Activated CD4-positive, alpha-beta T cell treated with anti-CD3 and anti-CD28 coated beads for 1 hour (primary cell): ENCODE data around the gene NDC80.
"Not testable (repeated sequence)": the region's sequence is repeated elsewhere in the genome, so short reads cannot be mapped to it uniquely, and the experiment has no call there.

Experiments used
- DNase-seq: peaks from one replicate; pipeline ENCODE4 v3.0.0-alpha.2; 2020

The NDC80 gene

GRCh38 chr18:2571200-2572170 is at the start of gene NDC80, which contains the start of gene METTL4:
Gene NDC80 (plus strand): TSS chr18:2571557. CDS start chr18:2572986, 1,429 bp downstream.
Gene METTL4 (minus strand): TSS chr18:2571505. CDS start chr18:2567216, 4,289 bp downstream.
- peak; percentile 78 for DNase-seq

- no peak for DNase-seq
These were observed 49.2 kb upstream of the NDC80 start for GRCh38 chr18:2522112-2522511.

DNA sequence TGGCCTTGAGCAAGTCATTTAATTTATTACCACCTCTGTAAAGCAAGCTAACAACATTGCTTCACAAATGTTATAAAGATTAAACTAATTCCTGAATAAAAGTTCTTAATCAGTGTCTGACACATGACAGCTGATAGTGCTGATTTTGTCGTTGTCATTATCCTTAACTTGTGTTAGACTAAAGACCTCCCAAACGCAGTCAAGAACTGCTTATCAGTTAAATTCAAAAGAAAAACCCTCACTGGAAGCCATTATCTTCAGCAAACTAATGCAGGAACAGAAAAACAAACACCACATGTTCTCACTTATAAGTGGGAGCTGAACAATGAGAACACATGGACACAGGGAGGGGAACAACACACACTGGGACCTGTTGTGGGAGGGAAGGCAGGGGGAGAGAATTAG is 46.6 kb upstream of the NDC80 start:
- not testable (repeated sequence) for DNase-seq

GRCh38 chr18:2526329-2526728 is 45.0 kb upstream of the NDC80 start:
- no peak for DNase-seq

DNA sequence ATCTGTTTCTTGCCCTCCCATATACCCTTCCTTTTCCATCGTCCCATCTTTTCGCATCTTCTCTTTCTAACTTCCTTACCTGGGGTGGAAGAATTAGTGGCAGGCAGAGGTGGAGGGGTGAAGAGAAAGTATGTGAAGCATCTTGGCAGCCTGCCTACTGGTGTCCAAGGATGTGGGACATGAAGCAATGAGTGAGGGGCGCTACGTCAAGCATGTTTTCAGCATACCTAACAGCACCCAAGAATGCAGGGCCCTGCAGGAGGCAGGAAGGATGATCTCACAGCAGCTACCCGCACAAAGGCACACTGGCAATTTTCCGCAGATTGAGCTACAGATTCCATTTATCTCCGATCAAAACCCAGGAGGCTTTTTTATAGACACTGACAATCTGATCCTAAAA is 42.2 kb upstream of the NDC80 start:
- DNase-seq = no peak

DNA sequence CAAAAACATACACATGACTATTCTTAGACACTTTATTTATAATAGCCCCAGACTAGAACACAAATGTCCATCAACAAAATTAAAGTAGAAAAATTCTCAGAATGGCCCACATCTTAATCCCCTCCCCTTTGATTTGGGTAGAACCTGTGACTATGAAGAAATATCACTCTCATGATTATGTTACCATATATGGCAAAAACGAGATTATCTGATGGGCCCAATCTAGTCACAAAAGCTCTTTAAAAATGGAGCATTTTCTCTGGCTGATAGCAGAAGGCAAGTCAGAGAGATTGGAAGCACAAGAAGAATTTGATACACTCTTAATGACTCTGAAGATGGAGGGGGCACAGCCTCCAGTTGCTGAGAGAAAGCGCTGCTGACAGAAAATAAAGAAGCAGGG is 39.6 kb upstream of the NDC80 start:
- DNase-seq = no peak

DNA sequence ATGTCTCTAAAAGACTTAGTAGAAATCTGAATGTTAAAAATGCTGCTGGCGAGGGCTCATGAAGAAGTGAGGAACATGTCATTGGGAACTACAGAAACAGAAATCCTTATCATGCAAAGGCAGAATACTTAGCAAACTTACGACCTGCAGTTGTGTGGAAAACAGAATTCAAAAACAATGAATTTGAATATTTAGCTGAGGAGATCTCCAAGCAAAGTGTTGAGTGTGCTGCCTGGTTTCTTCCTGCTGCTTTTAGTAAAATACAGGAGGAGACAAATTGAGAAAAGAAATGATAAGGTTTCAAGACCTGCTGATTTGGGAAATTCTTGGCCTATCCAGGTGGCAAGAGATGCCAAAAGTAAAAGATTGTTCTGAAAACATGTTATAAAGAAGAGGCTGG is 38.6 kb upstream of the NDC80 start:
- no peak for DNase-seq

DNA sequence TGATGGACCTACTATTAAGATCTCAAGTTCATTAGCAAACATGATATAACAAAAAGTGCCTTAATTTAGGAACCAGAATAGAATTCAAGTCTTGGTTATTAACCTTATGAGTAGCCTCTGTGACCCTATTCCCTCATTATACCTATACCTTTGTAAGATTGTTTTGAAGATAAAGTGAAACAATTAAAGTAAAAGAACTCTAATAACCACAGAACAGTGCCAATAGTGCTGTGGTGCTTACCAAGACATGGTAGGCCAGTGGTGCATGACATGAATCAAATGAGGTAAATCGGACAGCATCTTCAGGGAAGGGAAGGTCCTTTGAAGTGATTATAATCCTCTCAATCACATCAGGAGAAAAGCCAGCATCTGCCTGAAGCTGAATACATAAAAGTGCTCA is 36.5 kb upstream of the NDC80 start:
- DNase-seq = no peak

- no peak for DNase-seq
These were observed 35.9 kb upstream of the NDC80 start for GRCh38 chr18:2535419-2535910.

GRCh38 chr18:2536063-2536462 is 35.3 kb upstream of the NDC80 start:
- no peak for DNase-seq

- DNase-seq = no peak
These were observed 34.9 kb upstream of the NDC80 start for GRCh38 chr18:2536493-2536892.

GRCh38 chr18:2537296-2537695 is 34.1 kb upstream of the NDC80 start:
- no peak for DNase-seq

DNA sequence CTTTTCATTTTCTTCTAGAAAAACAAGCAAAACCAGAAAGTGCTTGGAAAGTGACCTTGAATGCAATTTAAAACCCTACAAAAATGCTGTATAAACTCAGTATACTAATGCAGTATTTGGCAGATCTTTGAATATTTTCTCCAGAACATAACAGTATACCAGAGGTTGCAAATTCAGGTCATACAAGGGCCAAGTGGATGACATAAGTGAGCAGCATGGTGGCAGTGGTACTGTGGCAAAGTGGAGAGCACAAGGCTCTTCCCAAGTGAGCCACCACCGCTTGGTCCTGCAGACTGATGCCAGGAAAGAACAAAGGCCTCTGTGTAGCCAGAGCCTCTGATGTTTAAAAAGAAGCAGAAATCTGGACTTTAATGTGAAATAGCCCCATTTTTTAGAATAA is 33.1 kb upstream of the NDC80 start:
- no peak for DNase-seq

DNA sequence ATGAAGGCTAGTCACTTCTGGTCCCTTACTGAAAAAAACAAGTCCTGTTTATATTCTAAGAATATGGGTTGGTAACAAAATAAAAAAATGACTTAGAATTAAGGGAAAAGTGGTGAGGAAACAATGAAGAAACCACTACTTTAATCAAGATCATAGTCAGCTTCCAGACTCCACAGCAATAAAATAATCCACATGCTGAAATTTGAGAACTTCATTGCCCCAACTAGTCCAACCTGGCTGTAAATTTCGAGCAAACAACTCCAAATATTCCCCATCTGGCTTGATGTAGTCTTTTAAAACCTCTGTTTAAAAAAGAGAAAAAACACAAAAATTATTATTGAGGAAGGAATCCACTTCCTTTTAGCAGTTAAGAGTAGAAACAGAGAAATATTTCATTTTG is 32.5 kb upstream of the NDC80 start:
- DNase-seq = no peak

GRCh38 chr18:2540575-2540974 is 30.8 kb upstream of the NDC80 start:
- no peak for DNase-seq

DNA sequence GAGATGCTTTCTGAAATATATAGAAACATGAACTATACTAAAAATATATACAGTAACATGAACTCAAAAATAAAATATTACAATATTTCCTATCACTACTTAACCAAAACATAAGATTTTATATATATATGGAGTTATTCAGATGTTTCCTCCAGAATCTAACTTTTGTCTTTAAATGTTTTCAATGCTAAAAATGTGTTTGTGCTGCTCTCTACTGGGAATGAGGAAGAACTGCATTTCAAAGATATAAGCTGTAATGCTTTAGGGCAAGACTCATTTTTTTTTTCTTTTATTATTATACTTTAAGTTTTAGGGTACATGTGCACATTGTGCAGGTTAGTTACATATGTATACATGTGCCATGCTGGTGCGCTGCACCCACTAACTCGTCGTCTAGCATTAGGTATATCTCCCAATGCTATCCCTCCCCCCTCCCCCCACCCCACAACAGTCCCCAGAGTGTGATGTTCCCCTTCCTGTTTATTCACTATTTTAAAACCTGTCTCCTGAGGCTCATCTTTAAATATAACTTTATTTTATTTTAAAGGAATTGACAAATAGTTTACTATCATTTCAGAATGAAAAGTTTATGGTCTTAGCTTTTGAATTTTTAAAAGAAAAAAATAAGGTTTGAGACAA is 29.3 kb upstream of the NDC80 start:
- not testable (repeated sequence) for DNase-seq

DNA sequence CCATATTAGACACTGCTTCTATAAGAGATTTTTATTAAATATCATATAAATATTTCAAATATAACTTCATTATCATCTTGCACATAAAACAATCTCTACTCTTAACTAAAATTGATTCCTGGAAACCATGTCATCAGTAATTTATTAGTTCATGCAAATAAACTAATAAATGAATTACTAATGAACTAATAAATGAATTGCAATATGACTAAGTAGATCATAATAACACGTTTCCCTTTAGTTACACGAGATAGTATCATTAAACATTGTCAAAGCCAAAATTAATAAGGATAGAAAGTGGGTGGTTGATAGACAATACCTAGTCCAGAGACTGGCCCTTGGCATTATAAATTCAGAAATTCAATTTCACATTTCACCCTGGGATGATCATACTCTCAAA is 26.2 kb upstream of the NDC80 start:
- DNase-seq = no peak

DNA sequence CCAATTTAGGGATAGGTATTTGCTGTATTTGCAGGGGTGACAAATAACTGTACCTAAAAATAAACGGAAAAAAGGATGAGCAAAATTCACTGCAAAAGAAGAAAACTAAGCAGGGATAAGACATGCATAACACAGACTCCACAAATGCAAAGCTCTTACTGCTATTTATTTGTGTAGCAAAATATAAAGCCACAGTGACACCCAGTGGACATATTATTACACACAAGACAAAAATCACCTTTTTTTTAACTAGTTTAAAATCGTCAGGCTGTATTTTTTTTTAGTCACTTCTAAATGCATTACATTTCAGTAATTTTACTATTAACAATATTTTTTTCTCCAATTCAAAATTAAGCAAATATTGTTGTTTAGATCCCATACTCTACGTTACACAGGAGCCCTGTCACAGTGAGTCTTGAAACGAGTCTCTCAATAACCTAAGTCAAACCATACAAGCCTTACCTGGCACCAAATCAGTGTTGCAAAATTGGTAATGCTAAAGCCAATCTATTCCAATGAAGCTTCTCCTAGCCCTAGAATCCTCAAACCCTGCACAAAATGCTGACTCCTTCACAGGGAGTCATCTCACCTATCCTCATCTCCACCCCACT is 23.8 kb upstream of the NDC80 start:
- DNase-seq = no peak

DNA sequence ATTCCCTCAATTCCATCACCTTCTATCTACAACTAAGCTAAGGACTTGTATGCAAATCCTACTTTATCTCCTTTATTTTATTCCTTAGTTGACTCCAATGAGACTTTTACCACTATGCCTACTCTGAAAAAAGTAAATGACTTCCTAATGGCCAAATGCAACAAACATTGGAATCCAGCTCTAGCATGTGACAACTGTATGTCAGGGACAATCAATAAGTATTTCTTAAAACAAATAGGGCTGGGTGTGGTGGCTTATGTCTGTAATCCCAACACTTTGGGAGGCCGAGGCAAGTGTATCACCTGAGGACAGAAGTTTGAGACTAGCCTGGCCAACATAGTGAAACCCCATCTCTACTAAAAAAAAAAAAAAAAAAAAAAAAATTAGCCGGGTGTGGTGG is 21.9 kb upstream of the NDC80 start:
- no peak for DNase-seq

GRCh38 chr18:2551425-2551824 is 19.9 kb upstream of the NDC80 start:
- DNase-seq = no peak

DNA sequence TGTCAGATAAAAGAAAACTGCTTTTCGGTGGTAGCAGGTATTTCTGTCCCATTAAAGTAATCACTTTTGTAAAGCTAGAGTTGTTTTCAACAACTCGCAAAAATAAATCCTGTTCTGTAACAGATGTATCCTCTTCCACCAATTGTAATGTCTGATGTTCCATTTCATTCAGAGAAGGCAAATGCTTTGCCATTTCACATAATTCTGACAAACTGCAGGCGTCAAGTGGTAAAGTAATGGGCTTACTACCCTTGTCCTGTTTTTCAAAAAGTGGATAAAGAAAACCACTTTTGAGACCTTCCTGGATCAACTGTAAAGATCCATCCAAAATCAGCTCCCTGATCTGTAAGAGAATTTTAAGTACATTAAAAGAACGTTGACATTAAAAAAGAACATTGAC is 16.7 kb upstream of the NDC80 start:
- no peak for DNase-seq

- no peak for DNase-seq
These were observed 15.5 kb upstream of the NDC80 start for GRCh38 chr18:2555895-2556294.

DNA sequence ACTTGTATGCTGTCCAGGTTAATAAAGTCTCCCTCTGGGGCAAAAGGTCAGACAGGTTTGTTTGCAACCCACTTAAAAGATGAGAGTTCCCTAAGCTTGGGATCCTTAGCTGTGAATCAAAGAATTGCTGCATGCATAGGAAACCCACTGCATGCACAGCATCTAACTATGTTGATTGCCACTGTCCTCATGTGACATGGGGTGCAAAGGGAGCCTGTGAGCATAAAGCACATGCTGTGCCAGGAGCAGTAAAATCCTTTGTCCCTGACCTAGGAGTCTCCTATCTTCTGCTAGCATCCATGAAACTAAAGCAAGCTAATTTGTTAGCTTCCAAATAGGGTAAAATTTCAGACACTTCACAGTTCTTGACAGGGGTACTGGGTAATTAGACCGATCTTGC is 13.8 kb upstream of the NDC80 start:
- no peak for DNase-seq

DNA sequence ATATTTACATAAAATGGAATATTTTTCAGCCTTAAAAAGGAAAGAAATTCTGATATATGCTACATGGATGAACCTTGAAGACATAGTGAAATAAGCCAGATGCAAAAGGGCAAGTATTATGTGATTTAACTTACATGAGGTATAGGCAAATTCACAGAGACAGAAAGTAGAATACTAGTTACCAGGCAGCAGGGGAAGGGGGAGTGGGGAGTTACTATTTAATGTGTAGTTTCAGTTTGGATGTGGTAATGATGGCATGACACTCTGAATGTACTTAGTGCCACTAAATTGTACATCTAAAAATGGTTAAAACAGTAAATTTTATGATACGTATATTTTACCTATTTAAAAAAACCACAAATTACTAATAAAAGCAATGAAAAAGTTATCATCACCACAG is 12.1 kb upstream of the NDC80 start:
- no peak for DNase-seq
